Prostate gland (tissue), 2 donors: Measurements from ENCODE around the gene MRPS14.

ENCODE experiments used
- CTCF ChIP-seq, 4 experiments: fragments of 200-600 bp in 2 of 4; fragments of 450-650 bp in 2 of 4; sonication (generic) in 2 of 4; IDR thresholded peaks; 1 replicate in 3 of 4; 2 replicates in 1 of 4; pipeline ENCODE4 v1.5.1; 2016 to 2019; ENCODE audit warnings: antibody characterized with exemption in 4 of 4, mild to moderate bottlenecking in 2 of 4, moderate library complexity in 2 of 4
- POLR2A ChIP-seq: fragments of 450-650 bp; IDR thresholded peaks from one replicate; pipeline ENCODE4 v1.6.1; 2016; ENCODE audit warnings: antibody characterized with exemption, mild to moderate bottlenecking
- POLR2AphosphoS5 ChIP-seq: sonication (generic); formaldehyde crosslinking; IDR thresholded peaks from one replicate; pipeline ENCODE4 v1.6.1; 2017; ENCODE audit warnings: antibody characterized with exemption

DNA sequence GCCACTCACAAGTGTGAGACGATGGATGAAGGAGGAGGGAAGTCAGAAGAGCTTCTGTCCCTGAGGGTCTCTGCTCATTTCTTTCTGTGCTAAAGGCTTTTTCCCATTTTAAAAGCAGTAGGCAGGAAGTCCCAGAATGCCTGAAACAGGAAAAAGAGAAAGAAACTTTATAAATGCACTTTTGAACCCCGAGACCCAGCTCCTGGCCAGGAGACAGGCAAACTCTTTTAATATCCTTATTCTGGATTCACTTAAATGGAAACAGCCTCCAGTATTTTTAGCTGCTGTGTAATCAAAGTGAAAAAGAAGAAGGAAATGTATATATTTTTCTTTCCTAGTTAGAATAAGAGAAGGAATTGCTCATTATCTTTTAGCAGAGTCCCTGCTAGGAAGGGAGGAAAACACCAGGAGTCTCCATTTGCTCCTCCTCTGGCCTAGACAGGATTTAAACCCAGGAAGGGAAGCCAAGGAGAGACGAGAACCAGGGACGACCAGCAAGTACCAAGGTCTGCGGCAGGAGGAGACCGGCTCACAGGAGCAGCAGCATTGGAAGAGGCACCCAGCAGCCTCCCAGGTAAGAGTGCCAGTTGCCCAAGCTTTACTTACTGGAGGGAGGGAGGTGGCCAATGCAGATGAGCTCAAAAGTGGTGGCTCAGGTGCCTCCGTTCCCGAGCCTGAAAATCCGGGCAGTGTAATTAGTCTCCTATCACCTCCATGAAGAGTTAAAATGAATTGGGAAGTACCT lies 44.3 kb upstream of the MRPS14 start, which contains the start of gene TNN:
- TF ChIP-seq CTCF (IDR thresholded peaks at IDR 0.05) (no peak), POLR2A (no peak), POLR2AphosphoS5 (no peak)
